Cortex of kidney (tissue), 1 donor: ENCODE data around the gene FKBP10.
"Not testable (repeated sequence)": the region's sequence is repeated elsewhere in the genome, so short reads cannot be mapped to it uniquely, and the experiment has no call there.

Source experiments
- DNase-seq: peaks from one replicate; lab custom pipeline; 2025; lab: John Stamatoyannopoulos, UW

The FKBP10 gene

GRCh38 chr17:41810659-41811548, 1.9 kb upstream of the FKBP10 start:
- no peak for DNase-seq

- DNase-seq: no peak
Observed at GRCh38 chr17:41811549-41812380, 1.0 kb upstream of the FKBP10 start, which contains the start of gene P3H4. TSS of gene P3H4 (minus strand) at chr17:41811949. CDS start at chr17:41811915, 34 bp downstream.

- no peak for DNase-seq
Observed at GRCh38 chr17:41813152-41813680, 412 bp downstream of the FKBP10 start.

- no peak for DNase-seq
Observed at GRCh38 chr17:41813699-41814124, 908 bp downstream of the FKBP10 start.

- no peak for DNase-seq
Observed at GRCh38 chr17:41814195-41814594, 1.4 kb downstream of the FKBP10 start.

- no peak for DNase-seq
Observed at GRCh38 chr17:41816637-41817320, 4.0 kb downstream of the FKBP10 start.

- DNase-seq: no peak
Observed at GRCh38 chr17:41818024-41818423, 5.2 kb downstream of the FKBP10 start.

GRCh38 chr17:41821776-41822175, 9.0 kb downstream of the FKBP10 start:
- no peak for DNase-seq

- no peak for DNase-seq
Observed at GRCh38 chr17:41822216-41823140, 9.7 kb downstream of the FKBP10 start.

- DNase-seq: no peak
Observed at GRCh38 chr17:41823141-41823524, 10.3 kb downstream of the FKBP10 start.

GRCh38 chr17:41823580-41823979, 10.8 kb downstream of the FKBP10 start:
- no peak for DNase-seq

GRCh38 chr17:41824086-41824485, 11.3 kb downstream of the FKBP10 start:
- DNase-seq: no peak

- DNase-seq: no peak
Observed at GRCh38 chr17:41825175-41825845, 12.5 kb downstream of the FKBP10 start.

- not testable (repeated sequence) for DNase-seq
Observed at GRCh38 chr17:41829961-41830360, 17.2 kb downstream of the FKBP10 start.

GRCh38 chr17:41835214-41835799, 22.5 kb downstream of the FKBP10 start:
- no peak for DNase-seq

GRCh38 chr17:41835800-41836549, 23.2 kb downstream of the FKBP10 start, which contains the start of gene NT5C3B:
TSS of gene NT5C3B (minus strand) at chr17:41836232. CDS start at chr17:41836193, 39 bp downstream.
- no peak for DNase-seq

- DNase-seq: no peak
Observed at GRCh38 chr17:41836550-41837196, 23.9 kb downstream of the FKBP10 start.

- DNase-seq: no peak
Observed at GRCh38 chr17:41837761-41838538, 25.1 kb downstream of the FKBP10 start, which contains the start of gene KLHL10. TSS of gene KLHL10 (plus strand) at chr17:41837825. CDS start at chr17:41837933, 108 bp downstream.
